SK-N-SH (cell line): ENCODE data around the gene ABCA7. TPM values are rescaled to one million over a fixed set of nuclear protein-coding genes. Genes with fewer than 3 reads are reported as not detected.

Experiments used
- CTCF ChIA-PET: fragments of 300-600, 350-600 bp; formaldehyde crosslinking; extraction: SDS; loops from one replicate; lab custom pipeline; 2021; lab: Yijun Ruan, JAX
- POLR2A ChIA-PET: fragments of 350-600 bp; sonication (Branson Sonifier 250); formaldehyde crosslinking; extraction: SDS; loops from one replicate; lab custom pipeline; 2020; ENCODE audit warnings: antibody characterized with exemption, inconsistent platforms; lab: Yijun Ruan, JAX
- DNase-seq: peaks from one replicate; pipeline ENCODE4 v3.0.0; 2012
- H2AFZ ChIP-seq: fragments of 200-600 bp; sonication (generic); 2 replicates; pipeline ENCODE4 v1.8.1; 2016; ENCODE audit warnings: antibody characterized with exemption, mild to moderate bottlenecking, low read depth
- H3F3A ChIP-seq: fragments of 200-600 bp; sonication (generic); replicated peaks from 2 replicates; pipeline ENCODE3; 2016; ENCODE audit warnings: antibody characterized with exemption, mild to moderate bottlenecking; ENCODE audit not compliant: insufficient read depth
- H3K27ac ChIP-seq, 2 experiments: fragments of 200-500 bp in 1 of 2; fragments of 200-600 bp in 1 of 2; sonication (Bioruptor generic) in 1 of 2; sonication (generic), shearing (Covaris generic) in 1 of 2; 2 replicates each; pipeline versions ENCODE4 v1.5.1 to v1.6.1; 2014 to 2016; ENCODE audit warnings: low read depth in 2 of 2, inconsistent platforms in 1 of 2, low read length in 1 of 2, mild to moderate bottlenecking in 1 of 2, mixed read lengths in 1 of 2
- H3K27me3 ChIP-seq: fragments of 200-600 bp; sonication (generic), shearing (Covaris generic); 2 replicates; pipeline ENCODE4 v1.6.1; 2016; ENCODE audit warnings: mixed run types; ENCODE audit not compliant: insufficient read depth
- H3K36me3 ChIP-seq, 2 experiments: fragments of 200-500 bp in 1 of 2; fragments of 200-600 bp in 1 of 2; sonication (Bioruptor generic) in 1 of 2; sonication (generic) in 1 of 2; replicated peaks in 1 of 2; 2 replicates each; pipeline versions ENCODE3 to v1.5.1; 2014 to 2016; ENCODE audit warnings: low read length in 1 of 2, mild to moderate bottlenecking in 1 of 2; ENCODE audit not compliant: insufficient read depth in 2 of 2, control insufficient read depth in 1 of 2
- H3K4me1 ChIP-seq, 2 experiments: fragments of 200-500 bp in 1 of 2; fragments of 200-600 bp in 1 of 2; sonication (Bioruptor generic) in 1 of 2; sonication (generic), shearing (Covaris generic) in 1 of 2; 2 replicates each; pipeline versions ENCODE4 v1.5.1 to v1.6.1; 2014 to 2016; ENCODE audit warnings: low read depth in 1 of 2, low read length in 1 of 2, mixed run types in 1 of 2; ENCODE audit not compliant: insufficient read depth in 2 of 2, control insufficient read depth in 1 of 2
- H3K4me2 ChIP-seq: fragments of 200-600 bp; sonication (generic), shearing (Covaris generic); 2 replicates; pipeline ENCODE4 v1.6.1; 2017; ENCODE audit warnings: mixed run types
- H3K4me3 ChIP-seq, 2 experiments: fragments of 200-500 bp in 1 of 2; fragments of 200-600 bp in 1 of 2; sonication (Bioruptor generic) in 1 of 2; sonication (generic), shearing (Covaris generic) in 1 of 2; 2 replicates each; pipeline versions ENCODE4 v1.5.1 to v1.8.1; 2014 to 2016; ENCODE audit warnings: low read depth in 2 of 2, inconsistent platforms in 1 of 2, low read length in 1 of 2, mild to moderate bottlenecking in 1 of 2, mixed read lengths in 1 of 2, moderate library complexity in 1 of 2
- H3K79me2 ChIP-seq: fragments of 200-600 bp; sonication (generic); 2 replicates; pipeline ENCODE4 v1.8.1; 2017; ENCODE audit warnings: mild to moderate bottlenecking; ENCODE audit not compliant: insufficient read depth
- H3K9ac ChIP-seq: fragments of 200-600 bp; sonication (generic); 2 replicates; pipeline ENCODE4 v1.6.1; 2017; ENCODE audit warnings: mixed run types
- H3K9me2 ChIP-seq: fragments of 200-600 bp; sonication (generic); 2 replicates; pipeline ENCODE4 v1.6.1; 2017; ENCODE audit warnings: mixed run types
- H3K9me3 ChIP-seq: fragments of 200-600 bp; sonication (generic); 2 replicates; pipeline ENCODE4 v1.6.1; 2017; ENCODE audit warnings: mixed run types, mild to moderate bottlenecking, moderate library complexity
- H4K20me1 ChIP-seq: fragments of 200-600 bp; sonication (generic); 2 replicates; pipeline ENCODE4 v1.6.1; 2017; ENCODE audit warnings: mild to moderate bottlenecking, mixed run types; ENCODE audit not compliant: insufficient read depth
- EZH2phosphoT487 ChIP-seq: fragments of 200-600 bp; sonication (generic); IDR thresholded peaks from 2 replicates; pipeline ENCODE4 v1.6.1; 2017; ENCODE audit warnings: low read depth, mixed run types, mild to moderate bottlenecking, antibody characterized with exemption, moderate library complexity, borderline replicate concordance
- FOSL2 ChIP-seq: IDR thresholded peaks from 2 replicates; pipeline ENCODE4 v1.4.0; 2012; ENCODE audit warnings: low read depth, mild to moderate bottlenecking, moderate library complexity, borderline replicate concordance
- GABPA ChIP-seq: IDR thresholded peaks from 2 replicates; pipeline ENCODE4 v1.4.0; 2012; ENCODE audit warnings: low read depth, mild to moderate bottlenecking
- IRF3 ChIP-seq: fragments of 150-350 bp; IDR thresholded peaks from 2 replicates; pipeline ENCODE4 v1.6.1; 2016; ENCODE audit warnings: mild to moderate bottlenecking, low read depth, low read length
- MXI1 ChIP-seq: IDR thresholded peaks from 2 replicates; pipeline ENCODE4 v1.6.1; 2012; ENCODE audit warnings: mild to moderate bottlenecking, low read depth, low read length, improper control_type of control experiment
- NFIC ChIP-seq: IDR thresholded peaks from 2 replicates; pipeline ENCODE4 v1.4.0; 2012; ENCODE audit warnings: borderline replicate concordance
- POLR2AphosphoS5 ChIP-seq: IDR thresholded peaks from 2 replicates; pipeline ENCODE4 v1.6.1; 2012; ENCODE audit warnings: low read depth, low read length
- RFX5 ChIP-seq: IDR thresholded peaks from 2 replicates; pipeline ENCODE4 v1.6.1; 2012; ENCODE audit warnings: mild to moderate bottlenecking, improper control_type of control experiment, low read length
- SMC3 ChIP-seq: IDR thresholded peaks from 2 replicates; pipeline ENCODE4 v1.6.1; 2012; ENCODE audit warnings: low read depth, low read length, improper control_type of control experiment
- TEAD4 ChIP-seq: IDR thresholded peaks from 2 replicates; pipeline ENCODE4 v1.4.0; 2012; ENCODE audit warnings: mild to moderate bottlenecking, borderline replicate concordance; ENCODE audit not compliant: insufficient read depth
- ZBTB33 ChIP-seq: IDR thresholded peaks from 2 replicates; pipeline ENCODE4 v1.4.0; 2012; ENCODE audit warnings: low read depth, borderline replicate concordance
- WGBS: methylation state at CpG from one replicate; pipeline ENCODE4 v1.1.6; 2017; ENCODE audit warnings: low lambda C conversion rate; 5-methylcytosine and 5-hydroxymethylcytosine counted together
- polyA plus RNA-seq, 3 experiments: library from polyadenylated mRNA; depleted of rRNA; stranded (reverse); fragments of >200 nt; gene quantifications; 2 replicates each; pipeline ENCODE4 v1.2.3, GENCODE V29; 2012
- TF ChIP-seq, protein P1 (sequence below): IDR thresholded peaks from 2 replicates; pipeline ENCODE4 v1.6.1; 2012; ENCODE audit warnings: mild to moderate bottlenecking, low read depth, low read length, moderate library complexity
- TF ChIP-seq, protein P2 (sequence below): IDR thresholded peaks from 2 replicates; pipeline ENCODE4 v1.4.0; 2012; ENCODE audit warnings: low read depth, borderline replicate concordance

The ABCA7 gene
- polyA plus RNA-seq, 1 of the 3 experiments (the other 2 are of a cell fraction) = 7.8 TPM

DNA sequence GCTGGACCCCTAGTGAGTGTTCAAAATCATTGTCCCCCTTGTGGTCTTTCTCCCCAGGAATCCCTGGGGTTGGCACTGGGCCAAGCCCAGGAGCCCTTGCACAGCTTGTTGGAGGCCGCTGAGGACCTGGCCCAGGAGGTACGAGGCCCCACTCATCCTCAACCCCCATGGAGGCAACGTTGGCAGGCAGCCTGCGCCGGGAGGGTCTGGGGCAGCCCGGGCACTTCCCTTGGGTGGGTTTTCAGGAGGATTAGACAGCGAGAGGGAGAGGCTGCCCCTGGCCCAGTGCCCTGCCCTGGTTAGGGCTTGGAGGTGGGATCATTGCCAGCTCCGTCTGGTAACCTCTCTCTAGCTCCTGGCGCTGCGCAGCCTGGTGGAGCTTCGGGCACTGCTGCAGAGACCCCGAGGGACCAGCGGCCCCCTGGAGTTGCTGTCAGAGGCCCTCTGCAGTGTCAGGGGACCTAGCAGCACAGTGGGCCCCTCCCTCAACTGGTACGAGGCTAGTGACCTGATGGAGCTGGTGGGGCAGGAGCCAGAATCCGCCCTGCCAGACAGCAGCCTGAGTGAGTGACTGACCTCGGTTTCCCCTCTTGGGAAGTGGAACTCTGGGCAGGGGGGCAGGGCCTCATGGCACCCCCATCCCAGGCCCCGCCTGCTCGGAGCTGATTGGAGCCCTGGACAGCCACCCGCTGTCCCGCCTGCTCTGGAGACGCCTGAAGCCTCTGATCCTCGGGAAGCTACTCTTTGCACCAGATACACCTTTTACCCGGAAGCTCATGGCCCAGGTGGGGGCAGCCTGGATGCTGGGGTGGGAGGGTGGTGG is 3.0 kb downstream of the ABCA7 start:
- H3K4me2 ChIP-seq = no peak overlapping the region

More for the DNA sequence above, 3.0 kb downstream of the ABCA7 start:
- no peaks in the 10 kb centered on the region for H3K9me3 ChIP-seq
- H3K27ac ChIP-seq = no peak overlapping the region; a peak in 1 of 4 replicates
- peaks cover under 1 to 2% of the 10 kb centered on the region in 2 experiments for H3K36me3 ChIP-seq
- no peaks in the 10 kb centered on the region for H3K79me2 ChIP-seq
- no peak for DNase-seq
- no peak overlapping the region for H2AFZ ChIP-seq
- H3K27me3 ChIP-seq = no peaks in the 10 kb centered on the region
- H4K20me1 ChIP-seq = peaks cover 11% of the 10 kb centered on the region
- TF ChIP-seq TEAD4 (no peak), ZBTB33 (no peak), GABPA (no peak), NFIC (no peak), RFX5 (no peak), MXI1 (no peak), IRF3 (no peak), FOSL2 (no peak), EZH2phosphoT487 (no peak), SMC3 (no peak), POLR2AphosphoS5 (no peak)
- TF ChIP-seq, protein P1, sequence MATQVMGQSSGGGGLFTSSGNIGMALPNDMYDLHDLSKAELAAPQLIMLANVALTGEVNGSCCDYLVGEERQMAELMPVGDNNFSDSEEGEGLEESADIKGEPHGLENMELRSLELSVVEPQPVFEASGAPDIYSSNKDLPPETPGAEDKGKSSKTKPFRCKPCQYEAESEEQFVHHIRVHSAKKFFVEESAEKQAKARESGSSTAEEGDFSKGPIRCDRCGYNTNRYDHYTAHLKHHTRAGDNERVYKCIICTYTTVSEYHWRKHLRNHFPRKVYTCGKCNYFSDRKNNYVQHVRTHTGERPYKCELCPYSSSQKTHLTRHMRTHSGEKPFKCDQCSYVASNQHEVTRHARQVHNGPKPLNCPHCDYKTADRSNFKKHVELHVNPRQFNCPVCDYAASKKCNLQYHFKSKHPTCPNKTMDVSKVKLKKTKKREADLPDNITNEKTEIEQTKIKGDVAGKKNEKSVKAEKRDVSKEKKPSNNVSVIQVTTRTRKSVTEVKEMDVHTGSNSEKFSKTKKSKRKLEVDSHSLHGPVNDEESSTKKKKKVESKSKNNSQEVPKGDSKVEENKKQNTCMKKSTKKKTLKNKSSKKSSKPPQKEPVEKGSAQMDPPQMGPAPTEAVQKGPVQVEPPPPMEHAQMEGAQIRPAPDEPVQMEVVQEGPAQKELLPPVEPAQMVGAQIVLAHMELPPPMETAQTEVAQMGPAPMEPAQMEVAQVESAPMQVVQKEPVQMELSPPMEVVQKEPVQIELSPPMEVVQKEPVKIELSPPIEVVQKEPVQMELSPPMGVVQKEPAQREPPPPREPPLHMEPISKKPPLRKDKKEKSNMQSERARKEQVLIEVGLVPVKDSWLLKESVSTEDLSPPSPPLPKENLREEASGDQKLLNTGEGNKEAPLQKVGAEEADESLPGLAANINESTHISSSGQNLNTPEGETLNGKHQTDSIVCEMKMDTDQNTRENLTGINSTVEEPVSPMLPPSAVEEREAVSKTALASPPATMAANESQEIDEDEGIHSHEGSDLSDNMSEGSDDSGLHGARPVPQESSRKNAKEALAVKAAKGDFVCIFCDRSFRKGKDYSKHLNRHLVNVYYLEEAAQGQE = no peak
- TF ChIP-seq, protein P2, sequence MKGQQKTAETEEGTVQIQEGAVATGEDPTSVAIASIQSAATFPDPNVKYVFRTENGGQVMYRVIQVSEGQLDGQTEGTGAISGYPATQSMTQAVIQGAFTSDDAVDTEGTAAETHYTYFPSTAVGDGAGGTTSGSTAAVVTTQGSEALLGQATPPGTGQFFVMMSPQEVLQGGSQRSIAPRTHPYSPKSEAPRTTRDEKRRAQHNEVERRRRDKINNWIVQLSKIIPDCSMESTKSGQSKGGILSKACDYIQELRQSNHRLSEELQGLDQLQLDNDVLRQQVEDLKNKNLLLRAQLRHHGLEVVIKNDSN = no peak
- no peak overlapping the region for H3K9ac ChIP-seq
- ChIA-PET POLR2A (no interaction called here), CTCF (interaction anchor here (0.6 to 1.7 kb wide), 4 partner anchors 11 to 152 kb away, joined by 3 to 5 read pairs (median 3); no protein-coding TSS in a partner anchor)
- H3K4me3 ChIP-seq = no peak overlapping the region
- peaks cover 0 to 31% of the 10 kb centered on the region in 2 experiments; a peak in 2 of 4 replicates for H3K4me1 ChIP-seq
- WGBS = 44% methylated on average over 8 of the region's 23 CpGs
- H3K9me2 ChIP-seq = no peaks in the 10 kb centered on the region
- peaks cover 18% of the 10 kb centered on the region for H3F3A ChIP-seq
